Small intestine (tissue), 7 donors: ENCODE results near the gene GRIK3. TPM values are rescaled to one million over a fixed set of nuclear protein-coding genes. Genes with fewer than 3 reads are reported as not detected.
"Not testable (repeated sequence)": the region's sequence is repeated elsewhere in the genome, so short reads cannot be mapped to it uniquely, and the experiment has no call there.

ENCODE experiments used
- DNase-seq, 2 donors: peaks; one replicate each; pipeline versions ENCODE4 v3.0.0 to v3.0.0-alpha.2; 2013
- FAIRE-seq: peaks from 2 replicates; lab custom pipeline; 2012; peaks lifted over from hg19 to GRCh38; lab: Jason Lieb, UNC
- H3K27ac ChIP-seq, 3 donors: one replicate each; pipeline ENCODE4 v1.5.1; 2013; ENCODE audit warnings: low read length in 2 of 3, mild to moderate bottlenecking in 2 of 3, control low read depth in 1 of 3, inconsistent platforms in 1 of 3, low read depth in 1 of 3, moderate library complexity in 1 of 3
- H3K27me3 ChIP-seq, 3 donors: one replicate each; pipeline ENCODE4 v1.6.1; 2013; ENCODE audit warnings: low read length in 3 of 3, inconsistent platforms in 1 of 3; ENCODE audit not compliant: control insufficient read depth in 3 of 3, insufficient read depth in 3 of 3
- H3K36me3 ChIP-seq, 3 donors: one replicate each; pipeline ENCODE4 v1.6.1; 2013; ENCODE audit warnings: low read length in 3 of 3, inconsistent platforms in 1 of 3, low read depth in 1 of 3, mild to moderate bottlenecking in 1 of 3, moderate library complexity in 1 of 3; ENCODE audit not compliant: control insufficient read depth in 3 of 3, insufficient read depth in 2 of 3
- H3K4me1 ChIP-seq, 3 donors: one replicate each; pipeline ENCODE4 v1.6.1; 2013; ENCODE audit warnings: low read length in 2 of 3, inconsistent platforms in 1 of 3, low read depth in 1 of 3, mild to moderate bottlenecking in 1 of 3, moderate library complexity in 1 of 3; ENCODE audit not compliant: control insufficient read depth in 3 of 3, insufficient read depth in 2 of 3
- H3K4me3 ChIP-seq, 3 donors: one replicate each; pipeline ENCODE4 v1.5.1; 2013; ENCODE audit warnings: low read length in 3 of 3, control low read depth in 1 of 3, inconsistent platforms in 1 of 3, low read depth in 1 of 3, mild to moderate bottlenecking in 1 of 3, moderate library complexity in 1 of 3
- H3K9me3 ChIP-seq, 2 donors: one replicate each; pipeline ENCODE4 v1.6.1; 2013; ENCODE audit warnings: low read depth in 1 of 2, low read length in 1 of 2; ENCODE audit not compliant: control insufficient read depth in 2 of 2, insufficient read depth in 1 of 2
- WGBS, 3 donors: extraction: QIAGEN DNeasy Blood & Tissue Kit; methylation state at CpG; one replicate each; pipeline ENCODE4 v1.1.7; 2013; 5-methylcytosine and 5-hydroxymethylcytosine counted together
- polyA plus RNA-seq, 4 donors: library from polyadenylated mRNA; stranded (reverse) in 3 of 4; unstranded in 1 of 4; fragments of 200-250 nt in 3 of 4; fragments of 120-200 nt in 1 of 4; gene quantifications; one replicate each; pipeline versions ENCODE4 v1.2.1 to v1.2.3, GENCODE V29; 2013
- donor health status: healthy with polysubstance abuse.
- donor health status: control.
- donor health status: control.
- donor health status: Bipolar disorder and iron deficiency.
- donor health status: healthy.

GRIK3 gene
- polyA plus RNA-seq, 4 donors: 0.81 to 1.9 TPM; not detected in 2

GRCh38 chr1:36920371-36920770 lies 113.9 kb downstream of the GRIK3 start:
- no peak for DNase-seq
- no peaks in the 10 kb centered on the region for H3K9me3 ChIP-seq
- H3K27ac ChIP-seq: no peak overlapping the region
- no peak for FAIRE-seq
- no peak overlapping the region for H3K4me3 ChIP-seq
- H3K4me1 ChIP-seq: no peaks in the 10 kb centered on the region
- no peaks in the 10 kb centered on the region for H3K27me3 ChIP-seq
- 67 to 85% (median 81%) methylated on average over 3 of the region's 3 CpGs for WGBS, 3 donors
- H3K36me3 ChIP-seq: no peaks in the 10 kb centered on the region

GRCh38 chr1:36919491-36920145 lies 114.7 kb downstream of the GRIK3 start:
- DNase-seq: no peak

GRCh38 chr1:36918604-36919003 lies 115.7 kb downstream of the GRIK3 start:
- DNase-seq (no peak), FAIRE-seq (no peak)
- Histone ChIP-seq H3K27me3 (no peaks in the 10 kb centered on the region), H3K36me3 (no peaks in the 10 kb centered on the region), H3K4me3 (no peak overlapping the region), H3K27ac (no peak overlapping the region), H3K4me1 (no peaks in the 10 kb centered on the region), H3K9me3 (no peaks in the 10 kb centered on the region)
- WGBS, 3 donors: 76 to 78% (median 77%) methylated on average over 4 of the region's 4 CpGs

More at GRCh38 chr1:36919491-36920145, 114.7 kb downstream of the GRIK3 start:
- no peak for FAIRE-seq
- Histone ChIP-seq H3K9me3 (no peaks in the 10 kb centered on the region), H3K27ac (no peak overlapping the region), H3K4me1 (no peaks in the 10 kb centered on the region), H3K4me3 (no peak overlapping the region), H3K36me3 (no peaks in the 10 kb centered on the region), H3K27me3 (no peaks in the 10 kb centered on the region)
- WGBS, 3 donors: 61 to 67% (median 66%) methylated on average over 9 of the region's 9 CpGs

GRCh38 chr1:36916542-36916941 lies 117.8 kb downstream of the GRIK3 start:
- H3K27ac ChIP-seq, H3K36me3 ChIP-seq, FAIRE-seq, DNase-seq, H3K27me3 ChIP-seq, H3K9me3 ChIP-seq, H3K4me3 ChIP-seq, H3K4me1 ChIP-seq: not testable (repeated sequence)
- WGBS, 3 donors: 90 to 93% (median 91%) methylated on average over 3 of the region's 3 CpGs

GRCh38 chr1:36913484-36914060 lies 120.7 kb downstream of the GRIK3 start:
- FAIRE-seq (no peak), DNase-seq (no peak)
- Histone ChIP-seq H3K9me3 (no peaks in the 10 kb centered on the region), H3K36me3 (no peaks in the 10 kb centered on the region), H3K4me3 (no peak overlapping the region), H3K4me1 (no peaks in the 10 kb centered on the region), H3K27me3 (no peaks in the 10 kb centered on the region), H3K27ac (no peak overlapping the region)
- WGBS, 3 donors: 12 to 28% (median 18%) methylated on average over 4 of the region's 4 CpGs

GRCh38 chr1:36913016-36913415 lies 121.3 kb downstream of the GRIK3 start:
- no peaks in the 10 kb centered on the region for H3K9me3 ChIP-seq
- H3K36me3 ChIP-seq: no peaks in the 10 kb centered on the region
- H3K27ac ChIP-seq: no peak overlapping the region
- no peak overlapping the region for H3K4me3 ChIP-seq
- no peaks in the 10 kb centered on the region for H3K27me3 ChIP-seq
- DNase-seq (no peak), FAIRE-seq (no peak)
- WGBS, 3 donors: 52 to 72% (median 59%) methylated on average over 5 of the region's 5 CpGs
- no peaks in the 10 kb centered on the region for H3K4me1 ChIP-seq

- Histone ChIP-seq H3K4me1 (no peaks in the 10 kb centered on the region), H3K9me3 (no peaks in the 10 kb centered on the region), H3K4me3 (no peak overlapping the region), H3K27ac (no peak overlapping the region), H3K27me3 (no peaks in the 10 kb centered on the region), H3K36me3 (no peaks in the 10 kb centered on the region)
- WGBS, 3 donors: 40 to 52% (median 48%) methylated on average over 7 of the region's 7 CpGs
- DNase-seq (no peak), FAIRE-seq (no peak)
Measured at GRCh38 chr1:36912365-36912865, 121.9 kb downstream of the GRIK3 start.

GRCh38 chr1:36911561-36912364 lies 122.6 kb downstream of the GRIK3 start:
- Histone ChIP-seq H3K4me1 (no peaks in the 10 kb centered on the region), H3K4me3 (no peak overlapping the region), H3K27ac (no peak overlapping the region), H3K36me3 (no peaks in the 10 kb centered on the region), H3K9me3 (no peaks in the 10 kb centered on the region), H3K27me3 (no peaks in the 10 kb centered on the region)
- FAIRE-seq (no peak), DNase-seq (no peak)
- 66 to 77% (median 69%) methylated on average over 19 to 21 of the region's 21 CpGs for WGBS, 3 donors
